ENCODE measurements around the gene LHX6.

The LHX6 gene

GRCh38 chr9:122232796-122233306 is 4.1 kb upstream of the LHX6 start:
- Histone ChIP-seq H3K27me3 (ENCODE audit: insufficient read depth, low read depth, severe bottlenecking) (peaks cover 44% of the 10 kb centered on the region), H3K4me3 (ENCODE audit: low read depth, low read length) (no peak overlapping the region), H3K9me3 (ENCODE audit: severe bottlenecking) (no peaks in the 10 kb centered on the region), H3K36me3 (no peaks in the 10 kb centered on the region), H3K27ac (no peak overlapping the region)
- DNase-seq = no peak
- no peak for TF ChIP-seq CTCF (IDR thresholded peaks at IDR 0.05; ENCODE audit: low read depth, low read length)

GRCh38 chr9:122229485-122229837 is 704 bp upstream of the LHX6 start:
- H3K36me3 ChIP-seq = no peaks in the 10 kb centered on the region
- no peak overlapping the region for H3K4me3 ChIP-seq (ENCODE audit: low read depth, low read length)
- DNase-seq = no peak
- H3K27ac ChIP-seq = no peak overlapping the region
- no peak for TF ChIP-seq CTCF (IDR thresholded peaks at IDR 0.05; ENCODE audit: low read depth, low read length)
- H3K9me3 ChIP-seq (ENCODE audit: severe bottlenecking) = peaks cover 14% of the 10 kb centered on the region
- H3K27me3 ChIP-seq (ENCODE audit: insufficient read depth, low read depth, severe bottlenecking) = peaks cover 77% of the 10 kb centered on the region

- H3K27me3 ChIP-seq (ENCODE audit: insufficient read depth, low read depth, severe bottlenecking) = peaks cover 90% of the 10 kb centered on the region
- H3K27ac ChIP-seq = no peak overlapping the region
- H3K4me3 ChIP-seq (ENCODE audit: low read depth, low read length) = peak overlapping the region; percentile 41
- no peaks in the 10 kb centered on the region for H3K36me3 ChIP-seq
- H3K9me3 ChIP-seq (ENCODE audit: severe bottlenecking) = peaks cover 16% of the 10 kb centered on the region
- no peak for DNase-seq
- TF ChIP-seq CTCF (IDR thresholded peaks at IDR 0.05; ENCODE audit: low read depth, low read length) = no peak
Measured at GRCh38 chr9:122228191-122228567, 578 bp downstream of the LHX6 start.

- TF ChIP-seq CTCF (IDR thresholded peaks at IDR 0.05; ENCODE audit: low read depth, low read length) = no peak
- H3K36me3 ChIP-seq = no peaks in the 10 kb centered on the region
- DNase-seq = no peak
- peaks cover 16% of the 10 kb centered on the region for H3K9me3 ChIP-seq (ENCODE audit: severe bottlenecking)
- H3K27ac ChIP-seq = no peak overlapping the region
- peak overlapping the region; percentile 34 for H3K4me3 ChIP-seq (ENCODE audit: low read depth, low read length)
- peaks cover 96% of the 10 kb centered on the region for H3K27me3 ChIP-seq (ENCODE audit: insufficient read depth, low read depth, severe bottlenecking)
Measured at GRCh38 chr9:122227575-122227900, 1.2 kb downstream of the LHX6 start.

- H3K36me3 ChIP-seq = no peaks in the 10 kb centered on the region
- H3K4me3 ChIP-seq (ENCODE audit: low read depth, low read length) = peak overlapping the region; percentile 34
- DNase-seq = peak; percentile 36
- TF ChIP-seq CTCF (IDR thresholded peaks at IDR 0.05; ENCODE audit: low read depth, low read length) = peak; percentile 27; the same call in 1 of the 2 replicates
- H3K27me3 ChIP-seq (ENCODE audit: insufficient read depth, low read depth, severe bottlenecking) = peaks cover 98% of the 10 kb centered on the region
- H3K9me3 ChIP-seq (ENCODE audit: severe bottlenecking) = peaks cover 16% of the 10 kb centered on the region
- H3K27ac ChIP-seq = no peak overlapping the region
Measured at GRCh38 chr9:122226758-122227574, 1.8 kb downstream of the LHX6 start.
